Measurements from ENCODE around the gene FCER2.

FCER2 gene

GRCh38 chr19:7676854-7677253 is 25.1 kb downstream of the FCER2 start, which contains the start of gene MCEMP1:
Gene MCEMP1 (plus strand): TSS chr19:7677090. CDS start chr19:7677121, 31 bp downstream.
- Mint-ChIP-seq H3K4me1 (peaks cover 29% of the 10 kb centered on the region), H3K9me3 (no peaks in the 10 kb centered on the region), H3K4me3 (no peak within 1 kb of the TSS), H3K27me3 (peaks cover 62% of the 10 kb centered on the region), H3K36me3 (ENCODE audit: insufficient read depth) (peaks cover 9% of the 10 kb centered on the region), H3K27ac (ENCODE audit: low read depth) (no peak within 1 kb of the TSS)
- no peak for DNase-seq (ENCODE audit: low spot score in 2 of 2)
- no peak for ATAC-seq (replicated peaks; ENCODE audit: extremely low read depth, poor library complexity, severe bottlenecking)

- Mint-ChIP-seq H3K36me3 (ENCODE audit: insufficient read depth) (peaks cover 4% of the 10 kb centered on the region), H3K27me3 (peaks cover 67% of the 10 kb centered on the region), H3K4me3 (no peak overlapping the region), H3K9me3 (no peaks in the 10 kb centered on the region), H3K4me1 (peaks cover 24% of the 10 kb centered on the region), H3K27ac (ENCODE audit: low read depth) (no peak overlapping the region)
- ATAC-seq (replicated peaks; ENCODE audit: extremely low read depth, poor library complexity, severe bottlenecking) (no peak), DNase-seq (ENCODE audit: low spot score in 2 of 2) (no peak)
Observed at GRCh38 chr19:7676376-7676775, 25.6 kb downstream of the FCER2 start.

GRCh38 chr19:7674010-7675005 is 27.6 kb downstream of the FCER2 start:
- no peak overlapping the region for H3K4me3 Mint-ChIP-seq
- H3K4me1 Mint-ChIP-seq, result peaks cover 19% of the 10 kb centered on the region
- no peaks in the 10 kb centered on the region for H3K9me3 Mint-ChIP-seq
- DNase-seq (ENCODE audit: low spot score in 2 of 2), result no peak
- H3K27me3 Mint-ChIP-seq, result peaks cover 86% of the 10 kb centered on the region
- H3K36me3 Mint-ChIP-seq (ENCODE audit: insufficient read depth), result no peaks in the 10 kb centered on the region
- ATAC-seq (replicated peaks; ENCODE audit: extremely low read depth, poor library complexity, severe bottlenecking), result no peak
- H3K27ac Mint-ChIP-seq (ENCODE audit: low read depth), result no peak overlapping the region

GRCh38 chr19:7672522-7672921 is 29.4 kb downstream of the FCER2 start:
- ATAC-seq (replicated peaks; ENCODE audit: extremely low read depth, poor library complexity, severe bottlenecking) (no peak), DNase-seq (ENCODE audit: low spot score in 2 of 2) (no peak)
- Mint-ChIP-seq H3K9me3 (no peaks in the 10 kb centered on the region), H3K4me1 (peaks cover 15% of the 10 kb centered on the region), H3K27ac (ENCODE audit: low read depth) (no peak overlapping the region), H3K27me3 (peaks cover 80% of the 10 kb centered on the region), H3K36me3 (ENCODE audit: insufficient read depth) (no peaks in the 10 kb centered on the region), H3K4me3 (no peak overlapping the region)

- ATAC-seq (replicated peaks; ENCODE audit: extremely low read depth, poor library complexity, severe bottlenecking) (no peak), DNase-seq (ENCODE audit: low spot score in 2 of 2) (no peak)
- H3K27me3 Mint-ChIP-seq, result peaks cover 79% of the 10 kb centered on the region
- no peak overlapping the region for H3K27ac Mint-ChIP-seq (ENCODE audit: low read depth)
- H3K36me3 Mint-ChIP-seq (ENCODE audit: insufficient read depth), result no peaks in the 10 kb centered on the region
- H3K9me3 Mint-ChIP-seq, result no peaks in the 10 kb centered on the region
- peak overlapping the region; percentile 27 for H3K4me3 Mint-ChIP-seq
- H3K4me1 Mint-ChIP-seq, result peaks cover 7% of the 10 kb centered on the region
Observed at GRCh38 chr19:7670790-7671189, 31.1 kb downstream of the FCER2 start.

- Mint-ChIP-seq H3K27ac (ENCODE audit: low read depth) (no peak overlapping the region), H3K4me3 (peak overlapping the region; percentile 27), H3K4me1 (peaks cover 7% of the 10 kb centered on the region), H3K9me3 (no peaks in the 10 kb centered on the region), H3K36me3 (ENCODE audit: insufficient read depth) (no peaks in the 10 kb centered on the region), H3K27me3 (peaks cover 79% of the 10 kb centered on the region)
- ATAC-seq (replicated peaks; ENCODE audit: extremely low read depth, poor library complexity, severe bottlenecking) (no peak), DNase-seq (ENCODE audit: low spot score in 2 of 2) (no peak)
Observed at GRCh38 chr19:7670150-7670783, 31.7 kb downstream of the FCER2 start.

- DNase-seq (ENCODE audit: low spot score in 2 of 2) (no peak), ATAC-seq (replicated peaks; ENCODE audit: extremely low read depth, poor library complexity, severe bottlenecking) (no peak)
- peaks cover 79% of the 10 kb centered on the region for H3K27me3 Mint-ChIP-seq
- H3K36me3 Mint-ChIP-seq (ENCODE audit: insufficient read depth), result no peaks in the 10 kb centered on the region
- peaks cover 7% of the 10 kb centered on the region for H3K4me1 Mint-ChIP-seq
- H3K9me3 Mint-ChIP-seq, result no peaks in the 10 kb centered on the region
- H3K27ac Mint-ChIP-seq (ENCODE audit: low read depth), result no peak overlapping the region
- H3K4me3 Mint-ChIP-seq, result peak overlapping the region; percentile 37
Observed at GRCh38 chr19:7669641-7670040, 32.3 kb downstream of the FCER2 start.

- Mint-ChIP-seq H3K36me3 (ENCODE audit: insufficient read depth) (no peaks in the 10 kb centered on the region), H3K27me3 (peaks cover 71% of the 10 kb centered on the region), H3K9me3 (no peaks in the 10 kb centered on the region), H3K4me3 (peak within 1 kb of the TSS; percentile 37), H3K4me1 (peaks cover 7% of the 10 kb centered on the region), H3K27ac (ENCODE audit: low read depth) (no peak within 1 kb of the TSS)
- DNase-seq (ENCODE audit: low spot score in 2 of 2) (no peak), ATAC-seq (replicated peaks; ENCODE audit: extremely low read depth, poor library complexity, severe bottlenecking) (no peak)
Observed at GRCh38 chr19:7668842-7669241, 33.1 kb downstream of the FCER2 start, which contains the start of gene RETN. Gene RETN (plus strand): TSS chr19:7669049. CDS start chr19:7669327, 278 bp downstream.

GRCh38 chr19:7665076-7665475 is 36.9 kb downstream of the FCER2 start:
- no peak for DNase-seq (ENCODE audit: low spot score in 2 of 2)
- Mint-ChIP-seq H3K9me3 (no peaks in the 10 kb centered on the region), H3K27ac (ENCODE audit: low read depth) (no peak overlapping the region), H3K27me3 (peaks cover 36% of the 10 kb centered on the region), H3K4me3 (no peak overlapping the region), H3K36me3 (ENCODE audit: insufficient read depth) (no peaks in the 10 kb centered on the region), H3K4me1 (peaks cover under 1% of the 10 kb centered on the region)
- no peak for ATAC-seq (replicated peaks; ENCODE audit: extremely low read depth, poor library complexity, severe bottlenecking)

GRCh38 chr19:7663706-7664105 is 38.2 kb downstream of the FCER2 start:
- Mint-ChIP-seq H3K4me3 (no peak overlapping the region), H3K27ac (ENCODE audit: low read depth) (no peak overlapping the region), H3K27me3 (peaks cover 22% of the 10 kb centered on the region), H3K36me3 (ENCODE audit: insufficient read depth) (no peaks in the 10 kb centered on the region), H3K4me1 (no peaks in the 10 kb centered on the region), H3K9me3 (no peaks in the 10 kb centered on the region)
- DNase-seq (ENCODE audit: low spot score in 2 of 2), result no peak
- no peak for ATAC-seq (replicated peaks; ENCODE audit: extremely low read depth, poor library complexity, severe bottlenecking)

- DNase-seq (ENCODE audit: low spot score in 2 of 2) (no peak), ATAC-seq (replicated peaks; ENCODE audit: extremely low read depth, poor library complexity, severe bottlenecking) (no peak)
- peaks cover 3% of the 10 kb centered on the region for H3K36me3 Mint-ChIP-seq (ENCODE audit: insufficient read depth)
- H3K9me3 Mint-ChIP-seq, result no peaks in the 10 kb centered on the region
- no peaks in the 10 kb centered on the region for H3K4me1 Mint-ChIP-seq
- peaks cover 22% of the 10 kb centered on the region for H3K27me3 Mint-ChIP-seq
- no peak overlapping the region for H3K4me3 Mint-ChIP-seq
- H3K27ac Mint-ChIP-seq (ENCODE audit: low read depth), result no peak overlapping the region
Observed at GRCh38 chr19:7662657-7663056, 39.3 kb downstream of the FCER2 start.

GRCh38 chr19:7661744-7662538 is 40.0 kb downstream of the FCER2 start:
- no peak for DNase-seq (ENCODE audit: low spot score in 2 of 2)
- Mint-ChIP-seq H3K27ac (ENCODE audit: low read depth) (no peak overlapping the region), H3K36me3 (ENCODE audit: insufficient read depth) (peaks cover 3% of the 10 kb centered on the region), H3K27me3 (peaks cover 17% of the 10 kb centered on the region), H3K4me1 (peaks cover 4% of the 10 kb centered on the region), H3K9me3 (no peaks in the 10 kb centered on the region), H3K4me3 (no peak overlapping the region)
- ATAC-seq (replicated peaks; ENCODE audit: extremely low read depth, poor library complexity, severe bottlenecking), result no peak

Data from central memory CD8-positive, alpha-beta T cell (primary cell).